Esophagus muscularis mucosa (tissue), 4 donors: ENCODE results near the gene PRPSAP1.
A peak's percentile ranks its signal among the peaks of the same experiment; 100 is the strongest.

Experiments
- EP300 ChIP-seq: sonication (generic); formaldehyde crosslinking; IDR thresholded peaks from one replicate; pipeline ENCODE4 v1.6.1; 2017; ENCODE audit warnings: antibody characterized with exemption
- POLR2A ChIP-seq: fragments of 450-650 bp; IDR thresholded peaks from one replicate; pipeline ENCODE4 v1.6.1; 2017; ENCODE audit warnings: antibody characterized with exemption, moderate library complexity, mild to moderate bottlenecking, low read depth
- POLR2AphosphoS5 ChIP-seq, 2 donors: sonication (generic); formaldehyde crosslinking; IDR thresholded peaks; one replicate each; pipeline ENCODE4 v1.6.1; 2017; ENCODE audit warnings: antibody characterized with exemption in 2 of 2
- TF ChIP-seq, protein P1 (sequence below), 3 experiments: fragments of 200-600 bp in 2 of 3; fragments of 450-650 bp in 1 of 3; sonication (generic) in 2 of 3; IDR thresholded peaks; one replicate each; pipeline ENCODE4 v1.5.1; 2017 to 2019; ENCODE audit warnings: antibody characterized with exemption in 3 of 3, mild to moderate bottlenecking in 2 of 3, moderate library complexity in 1 of 3

DNA sequence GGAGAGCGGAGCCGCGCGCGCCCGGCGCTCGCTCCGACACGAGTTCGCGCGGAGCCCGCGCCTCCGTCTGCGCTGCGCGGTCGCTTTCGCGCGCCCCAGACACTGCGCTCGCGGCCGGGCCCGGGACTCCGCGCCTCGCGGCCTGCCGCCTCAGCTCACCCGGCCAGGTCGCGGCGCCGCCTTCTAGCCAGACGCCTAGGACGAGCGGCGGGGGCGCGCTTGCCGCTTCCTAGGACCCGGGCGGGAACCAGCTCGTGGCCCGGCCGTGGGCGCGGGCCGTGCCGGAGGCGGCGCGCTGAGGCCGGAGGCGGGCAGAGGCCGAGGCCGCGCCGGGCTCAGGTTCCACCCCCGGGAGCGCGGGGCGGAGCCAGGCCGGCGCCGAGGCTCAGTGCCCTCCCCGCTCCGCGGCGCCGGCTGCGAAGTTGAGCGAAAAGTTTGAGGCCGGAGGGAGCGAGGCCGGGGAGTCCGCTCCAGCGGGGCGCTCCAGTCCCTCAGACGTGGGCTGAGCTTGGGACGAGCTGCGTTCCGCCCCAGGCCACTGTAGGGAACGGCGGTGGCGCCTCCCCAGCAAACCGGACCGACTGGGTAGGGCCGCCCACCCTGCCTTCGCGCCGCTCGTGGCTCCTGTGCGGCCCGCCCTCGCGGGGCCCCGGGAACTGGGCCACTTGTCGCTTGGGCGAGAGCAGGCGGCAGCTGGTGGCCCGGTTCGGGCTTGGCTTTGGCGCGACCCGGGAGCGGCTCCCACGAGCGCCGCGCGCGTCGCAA lies 30.7 kb upstream of the PRPSAP1 start, which contains the start of gene SPHK1:
- no peak for TF ChIP-seq POLR2A
- TF ChIP-seq EP300, result no peak
- peak; percentile 42 to 57 for TF ChIP-seq POLR2AphosphoS5 (IDR thresholded peaks at IDR 0.05)
- TF ChIP-seq, protein P1, sequence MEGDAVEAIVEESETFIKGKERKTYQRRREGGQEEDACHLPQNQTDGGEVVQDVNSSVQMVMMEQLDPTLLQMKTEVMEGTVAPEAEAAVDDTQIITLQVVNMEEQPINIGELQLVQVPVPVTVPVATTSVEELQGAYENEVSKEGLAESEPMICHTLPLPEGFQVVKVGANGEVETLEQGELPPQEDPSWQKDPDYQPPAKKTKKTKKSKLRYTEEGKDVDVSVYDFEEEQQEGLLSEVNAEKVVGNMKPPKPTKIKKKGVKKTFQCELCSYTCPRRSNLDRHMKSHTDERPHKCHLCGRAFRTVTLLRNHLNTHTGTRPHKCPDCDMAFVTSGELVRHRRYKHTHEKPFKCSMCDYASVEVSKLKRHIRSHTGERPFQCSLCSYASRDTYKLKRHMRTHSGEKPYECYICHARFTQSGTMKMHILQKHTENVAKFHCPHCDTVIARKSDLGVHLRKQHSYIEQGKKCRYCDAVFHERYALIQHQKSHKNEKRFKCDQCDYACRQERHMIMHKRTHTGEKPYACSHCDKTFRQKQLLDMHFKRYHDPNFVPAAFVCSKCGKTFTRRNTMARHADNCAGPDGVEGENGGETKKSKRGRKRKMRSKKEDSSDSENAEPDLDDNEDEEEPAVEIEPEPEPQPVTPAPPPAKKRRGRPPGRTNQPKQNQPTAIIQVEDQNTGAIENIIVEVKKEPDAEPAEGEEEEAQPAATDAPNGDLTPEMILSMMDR (IDR thresholded peaks at IDR 0.05), result no peak
